Gastroesophageal sphincter (tissue), 3 donors: ENCODE results near the gene PHF21B.

Source experiments
- CTCF ChIP-seq, 4 experiments: fragments of 200-600 bp in 2 of 4; fragments of 450-650 bp in 2 of 4; sonication (generic) in 1 of 4; IDR thresholded peaks; one replicate each; pipeline ENCODE4 v1.5.1; 2017 to 2019; ENCODE audit warnings: antibody characterized with exemption in 4 of 4, mild to moderate bottlenecking in 2 of 4, moderate library complexity in 2 of 4
- EP300 ChIP-seq: sonication (generic); formaldehyde crosslinking; IDR thresholded peaks from one replicate; pipeline ENCODE4 v1.6.1; 2017; ENCODE audit warnings: antibody characterized with exemption, mild to moderate bottlenecking
- POLR2A ChIP-seq, 2 donors: fragments of 450-650 bp; IDR thresholded peaks; one replicate each; pipeline ENCODE4 v1.6.1; 2017; ENCODE audit warnings: antibody characterized with exemption in 2 of 2, mild to moderate bottlenecking in 2 of 2, moderate library complexity in 1 of 2

GRCh38 chr22:44943701-44944324 lies 66.0 kb downstream of the PHF21B start:
- TF ChIP-seq CTCF (IDR thresholded peaks at IDR 0.05), result no peak
- no peak for TF ChIP-seq POLR2A (IDR thresholded peaks at IDR 0.05)
- TF ChIP-seq EP300, result no peak
